ENCODE measurements around the gene ZBTB7B. TPM values are rescaled to one million over a fixed set of nuclear protein-coding genes. Genes with fewer than 3 reads are reported as not detected.

ZBTB7B gene
- total RNA-seq, 1 donor from 2014 or later, result 8.1 TPM

DNA sequence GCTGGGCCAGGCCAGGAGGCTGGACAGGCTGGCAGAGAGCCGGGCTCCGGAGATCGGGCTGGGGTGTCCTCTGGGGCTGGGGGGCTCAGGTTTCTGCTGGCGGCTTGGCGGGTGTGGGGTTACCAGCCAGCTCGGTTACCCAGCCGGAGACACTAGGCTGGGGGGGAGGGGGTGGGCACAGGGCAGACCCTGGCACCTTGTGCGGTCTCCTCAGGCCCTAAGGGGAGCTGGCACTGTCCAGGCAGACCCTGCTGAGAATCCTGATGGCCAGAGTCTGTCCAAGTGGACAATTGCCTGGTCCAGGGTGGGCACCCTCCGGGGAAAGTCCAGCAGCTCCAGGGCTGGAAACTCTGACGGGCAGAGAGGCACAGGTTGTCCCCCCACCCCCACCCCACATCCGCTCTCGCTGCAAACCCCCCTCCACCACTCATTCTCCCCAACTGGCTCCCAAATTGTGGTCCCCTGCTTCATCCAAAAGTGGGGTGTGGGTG, 6.7 kb downstream of the ZBTB7B start:
- Mint-ChIP-seq H3K36me3 (ENCODE audit: unreplicated experiment) (no peaks in the 10 kb centered on the region), H3K27me3 (ENCODE audit: unreplicated experiment) (peaks cover 7% of the 10 kb centered on the region), H3K4me3 (ENCODE audit: unreplicated experiment) (no peak overlapping the region), H3K9me3 (ENCODE audit: unreplicated experiment) (peaks cover 1% of the 10 kb centered on the region), H3K27ac (ENCODE audit: unreplicated experiment) (no peak overlapping the region), H3K4me1 (ENCODE audit: low read depth, unreplicated experiment) (peaks cover 6% of the 10 kb centered on the region)
- TF ChIP-seq, protein P1, sequence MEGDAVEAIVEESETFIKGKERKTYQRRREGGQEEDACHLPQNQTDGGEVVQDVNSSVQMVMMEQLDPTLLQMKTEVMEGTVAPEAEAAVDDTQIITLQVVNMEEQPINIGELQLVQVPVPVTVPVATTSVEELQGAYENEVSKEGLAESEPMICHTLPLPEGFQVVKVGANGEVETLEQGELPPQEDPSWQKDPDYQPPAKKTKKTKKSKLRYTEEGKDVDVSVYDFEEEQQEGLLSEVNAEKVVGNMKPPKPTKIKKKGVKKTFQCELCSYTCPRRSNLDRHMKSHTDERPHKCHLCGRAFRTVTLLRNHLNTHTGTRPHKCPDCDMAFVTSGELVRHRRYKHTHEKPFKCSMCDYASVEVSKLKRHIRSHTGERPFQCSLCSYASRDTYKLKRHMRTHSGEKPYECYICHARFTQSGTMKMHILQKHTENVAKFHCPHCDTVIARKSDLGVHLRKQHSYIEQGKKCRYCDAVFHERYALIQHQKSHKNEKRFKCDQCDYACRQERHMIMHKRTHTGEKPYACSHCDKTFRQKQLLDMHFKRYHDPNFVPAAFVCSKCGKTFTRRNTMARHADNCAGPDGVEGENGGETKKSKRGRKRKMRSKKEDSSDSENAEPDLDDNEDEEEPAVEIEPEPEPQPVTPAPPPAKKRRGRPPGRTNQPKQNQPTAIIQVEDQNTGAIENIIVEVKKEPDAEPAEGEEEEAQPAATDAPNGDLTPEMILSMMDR (IDR thresholded peaks at IDR 0.05; ENCODE audit: partially characterized antibody, unreplicated experiment), result no peak
- DNase-seq, result no peak

DNA sequence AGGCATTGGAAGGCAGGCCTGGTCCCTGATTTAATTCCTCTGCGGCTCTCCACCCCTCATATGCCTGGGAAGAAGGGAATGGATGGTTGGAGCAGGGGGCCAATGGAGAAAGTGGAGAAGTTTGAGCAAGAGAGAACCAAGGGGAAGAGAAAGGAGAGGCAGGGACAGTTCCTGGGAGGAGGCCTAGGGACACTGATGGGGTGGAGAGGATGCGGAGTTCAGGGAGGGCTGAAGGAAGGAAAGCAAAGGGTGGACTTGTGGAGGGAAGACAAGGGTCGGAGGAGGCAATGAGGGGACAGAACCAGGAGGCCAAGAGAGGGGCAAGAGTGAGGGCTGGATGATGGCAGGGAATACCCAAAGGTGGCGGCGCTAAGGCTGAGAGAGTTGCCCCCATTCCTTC, 7.1 kb downstream of the ZBTB7B start:
- TF ChIP-seq, protein P1 (IDR thresholded peaks at IDR 0.05; ENCODE audit: partially characterized antibody, unreplicated experiment), result no peak
- no peaks in the 10 kb centered on the region for H3K36me3 Mint-ChIP-seq (ENCODE audit: unreplicated experiment)
- H3K4me3 Mint-ChIP-seq (ENCODE audit: unreplicated experiment), result no peak overlapping the region
- peaks cover 1% of the 10 kb centered on the region for H3K9me3 Mint-ChIP-seq (ENCODE audit: unreplicated experiment)
- peaks cover 4% of the 10 kb centered on the region for H3K4me1 Mint-ChIP-seq (ENCODE audit: low read depth, unreplicated experiment)
- peaks cover 3% of the 10 kb centered on the region for H3K27me3 Mint-ChIP-seq (ENCODE audit: unreplicated experiment)
- H3K27ac Mint-ChIP-seq (ENCODE audit: unreplicated experiment), result no peak overlapping the region
- no peak for DNase-seq

DNA sequence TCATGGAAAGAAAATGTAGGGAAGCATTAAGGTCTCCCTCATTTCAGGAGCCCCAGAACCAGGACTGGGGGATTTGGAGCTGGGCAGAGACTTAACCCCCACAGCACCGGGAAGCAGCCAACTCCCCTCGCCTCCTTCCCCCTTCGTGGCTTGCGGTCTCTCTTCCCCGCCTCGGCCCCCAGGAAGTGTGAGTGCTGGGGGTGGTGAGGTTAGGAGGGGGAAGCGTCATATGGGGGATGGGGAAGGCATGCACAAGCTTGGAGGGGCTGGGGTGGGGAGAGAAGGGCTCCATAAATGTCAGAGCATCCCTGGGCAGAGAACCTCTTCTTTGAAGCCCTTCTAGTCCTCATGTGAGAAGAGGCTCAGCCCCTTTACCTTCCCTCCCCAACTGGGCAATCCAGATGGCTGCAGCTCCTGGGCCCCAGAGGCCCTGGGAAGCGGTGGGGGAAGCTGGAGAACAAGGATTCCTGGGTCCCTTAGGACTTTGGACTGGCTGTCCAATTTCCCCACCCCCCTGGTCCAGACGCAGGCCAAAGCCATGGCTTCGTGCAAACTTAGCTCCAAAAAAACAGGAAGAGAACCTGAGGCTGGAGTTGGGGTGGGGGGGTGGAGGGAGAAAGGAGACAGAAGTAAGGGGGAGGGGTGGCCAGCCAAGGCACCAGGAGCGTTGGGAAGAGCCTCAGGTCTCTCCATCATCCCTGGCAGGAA, 7.8 kb downstream of the ZBTB7B start:
- H3K27me3 Mint-ChIP-seq (ENCODE audit: unreplicated experiment), result peaks cover 3% of the 10 kb centered on the region
- DNase-seq, result no peak
- H3K4me1 Mint-ChIP-seq (ENCODE audit: low read depth, unreplicated experiment), result peaks cover 4% of the 10 kb centered on the region
- TF ChIP-seq, protein P1 (IDR thresholded peaks at IDR 0.05; ENCODE audit: partially characterized antibody, unreplicated experiment), result no peak
- H3K36me3 Mint-ChIP-seq (ENCODE audit: unreplicated experiment), result no peaks in the 10 kb centered on the region
- H3K9me3 Mint-ChIP-seq (ENCODE audit: unreplicated experiment), result peaks cover 1% of the 10 kb centered on the region
- no peak overlapping the region for H3K27ac Mint-ChIP-seq (ENCODE audit: unreplicated experiment)
- no peak overlapping the region for H3K4me3 Mint-ChIP-seq (ENCODE audit: unreplicated experiment)

DNA sequence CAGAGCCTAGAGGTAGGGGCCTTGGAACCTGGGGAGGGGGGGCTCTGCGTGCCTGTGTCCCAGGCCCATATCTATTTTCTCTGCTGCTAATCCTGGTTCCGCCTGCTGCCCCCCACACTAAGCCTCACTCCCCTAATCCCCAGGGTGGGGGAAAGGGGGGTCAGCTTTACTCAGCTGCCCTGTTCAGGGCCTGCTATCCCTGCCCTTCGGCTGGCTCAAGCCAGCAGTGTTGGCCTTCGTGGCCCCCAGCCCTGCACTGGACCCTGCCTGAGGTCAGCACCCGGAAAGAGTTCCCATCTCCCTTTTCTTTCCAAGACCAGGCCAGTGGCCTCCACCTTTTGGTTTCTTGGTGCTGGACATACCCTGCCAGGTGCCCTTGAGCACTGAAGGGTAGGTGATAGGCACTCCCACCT, 8.4 kb downstream of the ZBTB7B start:
- Mint-ChIP-seq H3K27me3 (ENCODE audit: unreplicated experiment) (peaks cover 3% of the 10 kb centered on the region), H3K27ac (ENCODE audit: unreplicated experiment) (no peak overlapping the region), H3K4me3 (ENCODE audit: unreplicated experiment) (no peak overlapping the region), H3K36me3 (ENCODE audit: unreplicated experiment) (no peaks in the 10 kb centered on the region), H3K4me1 (ENCODE audit: low read depth, unreplicated experiment) (peaks cover 4% of the 10 kb centered on the region), H3K9me3 (ENCODE audit: unreplicated experiment) (peaks cover 1% of the 10 kb centered on the region)
- TF ChIP-seq, protein P1 (IDR thresholded peaks at IDR 0.05; ENCODE audit: partially characterized antibody, unreplicated experiment), result no peak
- DNase-seq, result no peak

DNA sequence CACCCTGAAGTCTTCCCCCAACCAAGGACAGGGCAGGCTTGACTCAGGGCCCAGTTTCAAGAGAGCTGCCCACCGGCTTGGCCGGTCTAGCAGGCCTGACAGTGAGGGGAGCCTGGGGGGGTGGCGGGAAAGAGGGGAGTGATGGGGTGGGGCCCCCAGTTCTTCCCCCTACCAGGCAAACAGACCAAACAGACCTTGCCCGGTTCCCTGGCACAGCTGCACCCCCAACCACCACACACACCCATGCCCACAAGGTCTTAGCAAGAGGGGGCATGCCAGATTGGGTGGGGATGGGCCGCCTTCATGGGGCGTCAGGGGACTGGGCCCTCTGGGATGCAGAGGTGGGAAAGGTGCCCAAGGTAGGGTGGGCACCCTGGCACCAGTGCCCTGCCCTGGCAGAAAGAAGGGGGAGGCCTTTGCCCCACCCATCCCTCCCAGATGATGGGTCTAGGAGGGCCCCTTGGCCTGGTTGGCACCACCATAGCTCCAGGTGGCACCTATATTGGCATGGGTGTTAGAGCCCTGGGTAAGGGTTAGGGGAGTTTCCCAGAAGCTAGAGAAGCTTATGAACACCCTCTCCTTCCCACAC, 8.9 kb downstream of the ZBTB7B start:
- TF ChIP-seq, protein P1 (IDR thresholded peaks at IDR 0.05; ENCODE audit: partially characterized antibody, unreplicated experiment), result no peak
- no peak for DNase-seq
- H3K4me1 Mint-ChIP-seq (ENCODE audit: low read depth, unreplicated experiment), result peaks cover 1% of the 10 kb centered on the region
- H3K36me3 Mint-ChIP-seq (ENCODE audit: unreplicated experiment), result no peaks in the 10 kb centered on the region
- peaks cover 1% of the 10 kb centered on the region for H3K9me3 Mint-ChIP-seq (ENCODE audit: unreplicated experiment)
- H3K27me3 Mint-ChIP-seq (ENCODE audit: unreplicated experiment), result no peaks in the 10 kb centered on the region
- no peak overlapping the region for H3K27ac Mint-ChIP-seq (ENCODE audit: unreplicated experiment)
- no peak overlapping the region for H3K4me3 Mint-ChIP-seq (ENCODE audit: unreplicated experiment)

Data from glutamatergic neuron (in vitro differentiated cells).